ENCODE results near the gene OVCH2. TPM values are rescaled to one million over a fixed set of nuclear protein-coding genes. Genes with fewer than 3 reads are reported as not detected.
"Not testable (repeated sequence)": the region's sequence is repeated elsewhere in the genome, so short reads cannot be mapped to it uniquely, and the experiment has no call there.

Gene OVCH2
- total and polyA plus RNA-seq, 2 donors (not counting 1 experiment from before 2014, with no cell fraction given), result not detected

GRCh38 chr11:7665473-7666291, 40.6 kb downstream of the OVCH2 start:
- H2AFZ ChIP-seq (ENCODE audit: low read length), result no peak overlapping the region
- no peak overlapping the region for H3K9ac ChIP-seq (ENCODE audit: insufficient read depth, low read length)
- no peaks in the 10 kb centered on the region for H3K4me1 ChIP-seq (ENCODE audit: control insufficient read depth, extremely low read depth, insufficient read depth, low read length)
- H3K4me2 ChIP-seq (ENCODE audit: extremely low read depth, insufficient read depth, low read length), result no peak overlapping the region
- H3K36me3 ChIP-seq (ENCODE audit: control insufficient read depth, insufficient read depth, low read length), result no peaks in the 10 kb centered on the region
- no peak overlapping the region for H3K4me3 ChIP-seq (replicated peaks in 1 of 4; ENCODE audit: control extremely low read depth in 1 of 4, insufficient read depth in 1 of 4, low read depth in 3 of 4, low read length in 4 of 4)
- H3K79me2 ChIP-seq (ENCODE audit: control insufficient read depth, insufficient read depth, low read length), result no peaks in the 10 kb centered on the region
- no peak overlapping the region for H3K27ac ChIP-seq (ENCODE audit: insufficient read depth, low read length)
- DNase-seq (ENCODE audit: low read depth in 2 of 2), result peak; percentile 35 to 62
- no peaks in the 10 kb centered on the region for H3K9me3 ChIP-seq (ENCODE audit: control insufficient read depth, insufficient read depth, low read depth, low read length)
- H4K20me1 ChIP-seq (ENCODE audit: control insufficient read depth, extremely low read depth, insufficient read depth, low read length), result no peaks in the 10 kb centered on the region
- no peaks in the 10 kb centered on the region for H3K27me3 ChIP-seq (ENCODE audit: control insufficient read depth, insufficient read depth, low read length)
- peak; percentile 71 to 78 for TF ChIP-seq CTCF (conservative IDR thresholded peaks at IDR 0.05 in 1 of 2, IDR thresholded peaks at IDR 0.05 in 1 of 2; ENCODE audit: low read depth in 1 of 2, low read length in 2 of 2)
- no peak for TF ChIP-seq EZH2 (IDR thresholded peaks at IDR 0.05; ENCODE audit: low read length, missing control alignments)

GRCh38 chr11:7664867-7665266, 41.4 kb downstream of the OVCH2 start:
- H3K79me2 ChIP-seq (ENCODE audit: control insufficient read depth, insufficient read depth, low read length), result no peaks in the 10 kb centered on the region
- no peaks in the 10 kb centered on the region for H3K27me3 ChIP-seq (ENCODE audit: control insufficient read depth, insufficient read depth, low read length)
- H3K9me3 ChIP-seq (ENCODE audit: control insufficient read depth, insufficient read depth, low read depth, low read length), result no peaks in the 10 kb centered on the region
- H3K4me3 ChIP-seq (replicated peaks in 1 of 4; ENCODE audit: control extremely low read depth in 1 of 4, insufficient read depth in 1 of 4, low read depth in 3 of 4, low read length in 4 of 4), result no peak overlapping the region
- no peak overlapping the region for H2AFZ ChIP-seq (ENCODE audit: low read length)
- H4K20me1 ChIP-seq (ENCODE audit: control insufficient read depth, extremely low read depth, insufficient read depth, low read length), result no peaks in the 10 kb centered on the region
- TF ChIP-seq EZH2 (IDR thresholded peaks at IDR 0.05; ENCODE audit: low read length, missing control alignments) (no peak), CTCF (conservative IDR thresholded peaks at IDR 0.05 in 1 of 2, IDR thresholded peaks at IDR 0.05 in 1 of 2; ENCODE audit: low read depth in 1 of 2, low read length in 2 of 2) (no peak)
- no peak overlapping the region for H3K4me2 ChIP-seq (ENCODE audit: extremely low read depth, insufficient read depth, low read length)
- no peaks in the 10 kb centered on the region for H3K36me3 ChIP-seq (ENCODE audit: control insufficient read depth, insufficient read depth, low read length)
- H3K27ac ChIP-seq (ENCODE audit: insufficient read depth, low read length), result no peak overlapping the region
- H3K4me1 ChIP-seq (ENCODE audit: control insufficient read depth, extremely low read depth, insufficient read depth, low read length), result no peaks in the 10 kb centered on the region
- DNase-seq (ENCODE audit: low read depth in 2 of 2), result no peak
- H3K9ac ChIP-seq (ENCODE audit: insufficient read depth, low read length), result no peak overlapping the region

GRCh38 chr11:7663531-7663930, 42.7 kb downstream of the OVCH2 start:
- H3K79me2 ChIP-seq (ENCODE audit: control insufficient read depth, insufficient read depth, low read length); DNase-seq (ENCODE audit: low read depth in 2 of 2); H3K9ac ChIP-seq (ENCODE audit: insufficient read depth, low read length); H3K27me3 ChIP-seq (ENCODE audit: control insufficient read depth, insufficient read depth, low read length); H3K4me2 ChIP-seq (ENCODE audit: extremely low read depth, insufficient read depth, low read length); H2AFZ ChIP-seq (ENCODE audit: low read length); H3K36me3 ChIP-seq (ENCODE audit: control insufficient read depth, insufficient read depth, low read length); H3K27ac ChIP-seq (ENCODE audit: insufficient read depth, low read length); H3K4me3 ChIP-seq (replicated peaks in 1 of 4; ENCODE audit: control extremely low read depth in 1 of 4, insufficient read depth in 1 of 4, low read depth in 3 of 4, low read length in 4 of 4); H4K20me1 ChIP-seq (ENCODE audit: control insufficient read depth, extremely low read depth, insufficient read depth, low read length); H3K4me1 ChIP-seq (ENCODE audit: control insufficient read depth, extremely low read depth, insufficient read depth, low read length); H3K9me3 ChIP-seq (ENCODE audit: control insufficient read depth, insufficient read depth, low read depth, low read length): not testable (repeated sequence)

Data from fibroblast of lung (primary cell).